GM19328 (cell line): ENCODE results near the gene LRWD1.
"Not testable (repeated sequence)": the region's sequence is repeated elsewhere in the genome, so short reads cannot be mapped to it uniquely, and the experiment has no call there.

Experiments used
- ATAC-seq: cut with Tn5 transposase; IDR thresholded peaks from one replicate; pipeline ENCODE4 v1.9.1; 2021; ENCODE audit warnings: mild to moderate bottlenecking, moderate library complexity; ENCODE audit not compliant: unreplicated experiment

LRWD1 gene

GRCh38 chr7:102467581-102468477 is 3.0 kb downstream of the LRWD1 start:
- ATAC-seq: no peak

- no peak for ATAC-seq
Measured at GRCh38 chr7:102468478-102469350, 3.9 kb downstream of the LRWD1 start.

GRCh38 chr7:102469351-102469971 is 4.7 kb downstream of the LRWD1 start:
- ATAC-seq: no peak

- no peak for ATAC-seq
Measured at GRCh38 chr7:102469972-102470825, 5.4 kb downstream of the LRWD1 start.

- ATAC-seq: no peak
Measured at GRCh38 chr7:102471791-102472125, 7.0 kb downstream of the LRWD1 start.

GRCh38 chr7:102472126-102473041 is 7.6 kb downstream of the LRWD1 start:
- no peak for ATAC-seq

GRCh38 chr7:102473271-102473991 is 8.6 kb downstream of the LRWD1 start:
- no peak for ATAC-seq

- not testable (repeated sequence) for ATAC-seq
Measured at GRCh38 chr7:102474116-102474515, 9.3 kb downstream of the LRWD1 start.

GRCh38 chr7:102474736-102475435 is 10.1 kb downstream of the LRWD1 start:
- not testable (repeated sequence) for ATAC-seq

- peak; percentile 84 for ATAC-seq
Measured at GRCh38 chr7:102478314-102479208, 13.8 kb downstream of the LRWD1 start, which contains the start of gene POLR2J. TSS of gene POLR2J (minus strand) at chr7:102478922. CDS start at chr7:102478860, 62 bp downstream.

- ATAC-seq: peak; percentile 16
Measured at GRCh38 chr7:102479209-102479584, 14.4 kb downstream of the LRWD1 start.

- ATAC-seq: not testable (repeated sequence)
Measured at GRCh38 chr7:102479982-102480637, 15.3 kb downstream of the LRWD1 start.

GRCh38 chr7:102481962-102482361 is 17.2 kb downstream of the LRWD1 start:
- not testable (repeated sequence) for ATAC-seq

- not testable (repeated sequence) for ATAC-seq
Measured at GRCh38 chr7:102484317-102484716, 19.5 kb downstream of the LRWD1 start.

GRCh38 chr7:102490529-102491075 is 25.8 kb downstream of the LRWD1 start:
- ATAC-seq: peak; percentile 48
